CD14-positive monocyte (primary cell): ENCODE measurements around the gene WIZ. TPM values are rescaled to one million over a fixed set of nuclear protein-coding genes. Genes with fewer than 3 reads are reported as not detected.
A peak's percentile ranks its signal among the peaks of the same experiment; 100 is the strongest.

Source experiments
- DNase-seq, 3 donors: peaks; one replicate each; pipeline ENCODE4 v3.0.0-alpha.2; 2011 to 2022
- H2AFZ ChIP-seq: 2 replicates; pipeline ENCODE4 v1.6.0; 2012; ENCODE audit warnings: mild to moderate bottlenecking, low read depth, low read length, inconsistent platforms; ENCODE audit not compliant: insufficient read depth, poor library complexity, severe bottlenecking
- H3K27ac ChIP-seq, 2 donors: 1 replicate in 1 of 2; 2 replicates in 1 of 2; pipeline ENCODE4 v1.5.1; 2012 to 2013; ENCODE audit warnings: low read length in 2 of 2, control low read depth in 1 of 2, inconsistent platforms in 1 of 2, low read depth in 1 of 2, mild to moderate bottlenecking in 1 of 2
- H3K27me3 ChIP-seq, 2 donors: one replicate each; pipeline versions ENCODE4 v1.6.0 to v1.6.1; 2011 to 2013; ENCODE audit warnings: low read length in 2 of 2; ENCODE audit not compliant: control insufficient read depth in 2 of 2, insufficient read depth in 2 of 2
- H3K36me3 ChIP-seq, 2 donors: replicated peaks in 1 of 2; 1 replicate in 1 of 2; 2 replicates in 1 of 2; pipeline versions ENCODE4 v1.5.1 to v1.6.1; 2012 to 2013; ENCODE audit warnings: low read length in 2 of 2, control low read depth in 1 of 2, inconsistent platforms in 1 of 2, mild to moderate bottlenecking in 1 of 2; ENCODE audit not compliant: insufficient read depth in 2 of 2, control insufficient read depth in 1 of 2
- H3K4me1 ChIP-seq, 2 donors: 1 replicate in 1 of 2; 2 replicates in 1 of 2; pipeline versions ENCODE4 v1.5.1 to v1.6.1; 2012 to 2013; ENCODE audit warnings: low read length in 2 of 2, control low read depth in 1 of 2, inconsistent platforms in 1 of 2, mild to moderate bottlenecking in 1 of 2, moderate library complexity in 1 of 2; ENCODE audit not compliant: insufficient read depth in 2 of 2, control insufficient read depth in 1 of 2
- H3K4me2 ChIP-seq: replicated peaks from 2 replicates; pipeline ENCODE3; 2012; ENCODE audit warnings: low read length, moderate library complexity, mild to moderate bottlenecking; ENCODE audit not compliant: poor library complexity, severe bottlenecking; ENCODE audit errors: extremely low read depth
- H3K4me3 ChIP-seq, 3 experiments: fragments of 200-600 bp in 1 of 3; sonication (generic) in 1 of 3; replicated peaks in 1 of 3; 1 replicate in 2 of 3; 2 replicates in 1 of 3; pipeline ENCODE4 v1.5.1; 2011 to 2013; ENCODE audit warnings: low read length in 3 of 3, mild to moderate bottlenecking in 3 of 3, control low read depth in 2 of 3, low read depth in 2 of 3, inconsistent platforms in 1 of 3, moderate library complexity in 1 of 3
- H3K79me2 ChIP-seq: 2 replicates; pipeline ENCODE4 v1.6.0; 2012; ENCODE audit warnings: mild to moderate bottlenecking, control low read depth, inconsistent platforms, low read length, moderate library complexity; ENCODE audit not compliant: insufficient read depth
- H3K9ac ChIP-seq: 2 replicates; pipeline ENCODE4 v1.6.0; 2017; ENCODE audit warnings: low read length, mild to moderate bottlenecking; ENCODE audit not compliant: insufficient read depth, poor library complexity, severe bottlenecking
- H3K9me3 ChIP-seq, 2 donors: replicated peaks in 1 of 2; 1 replicate in 1 of 2; 2 replicates in 1 of 2; pipeline versions ENCODE4 v1.5.1 to v1.6.1; 2012 to 2013; ENCODE audit warnings: low read length in 2 of 2, control low read depth in 1 of 2; ENCODE audit not compliant: control insufficient read depth in 1 of 2, insufficient read depth in 1 of 2
- H4K20me1 ChIP-seq: 2 replicates; pipeline ENCODE4 v1.6.0; 2012; ENCODE audit warnings: mild to moderate bottlenecking, low read length, control low read depth, moderate library complexity; ENCODE audit not compliant: insufficient read depth
- H3K27ac Mint-ChIP-seq, 7 donors: one replicate each; pipeline ENCODE4 v1.8.0; 2020; ENCODE audit warnings: mild to moderate bottlenecking in 7 of 7, mixed read lengths in 7 of 7, moderate library complexity in 6 of 7, inconsistent platforms in 2 of 7
- H3K27me3 Mint-ChIP-seq, 3 donors: one replicate each; pipeline ENCODE4 v1.8.0; 2021 to 2022; ENCODE audit warnings: low read depth in 3 of 3, mild to moderate bottlenecking in 3 of 3, mixed read lengths in 3 of 3, moderate library complexity in 3 of 3, inconsistent platforms in 1 of 3
- H3K36me3 Mint-ChIP-seq, 2 donors: one replicate each; pipeline ENCODE4 v1.8.0; 2020; ENCODE audit warnings: mixed read lengths in 2 of 2, inconsistent platforms in 1 of 2, mild to moderate bottlenecking in 1 of 2
- H3K4me1 Mint-ChIP-seq: one replicate; pipeline ENCODE4 v1.8.0; 2020; ENCODE audit warnings: mild to moderate bottlenecking, mixed read lengths
- H3K4me3 Mint-ChIP-seq, 2 donors: one replicate each; pipeline ENCODE4 v1.8.0; 2020; ENCODE audit warnings: mild to moderate bottlenecking in 2 of 2, mixed read lengths in 2 of 2, moderate library complexity in 1 of 2
- H3K9me3 Mint-ChIP-seq, 7 donors: one replicate each; pipeline ENCODE4 v1.8.0; 2020 to 2022; ENCODE audit warnings: mixed read lengths in 7 of 7, mild to moderate bottlenecking in 6 of 7, moderate library complexity in 6 of 7, inconsistent platforms in 2 of 7
- CTCF ChIP-seq: fragments of 200-600 bp; IDR thresholded peaks from one replicate; pipeline ENCODE4 v1.8.0; 2022; ENCODE audit warnings: antibody characterized with exemption, mild to moderate bottlenecking
- WGBS: methylation state at CpG from one replicate; pipeline ENCODE4 v1.1.5; 2013; ENCODE audit warnings: missing lambda C conversion rate; ENCODE audit not compliant: insufficient coverage; 5-methylcytosine and 5-hydroxymethylcytosine counted together
- intact Hi-C, 2 donors: fragments of 100-400 bp; cut with micrococcal nuclease; formaldehyde crosslinking; loops; one replicate each; pipeline versions ENCODE4 v1.15.0 to v1.15.1; 2023
- polyA plus RNA-seq, 3 donors: library from polyadenylated mRNA; depleted of rRNA in 1 of 3; unstranded in 2 of 3; stranded (reverse) in 1 of 3; fragments of 300-500 nt in 2 of 3; fragments of >200 nt in 1 of 3; fragmentation: Illumina TruSeq in 2 of 3; gene quantifications; 1 replicate in 2 of 3; 2 replicates in 1 of 3; pipeline ENCODE4 v1.2.3, GENCODE V29; 2012 to 2021

The WIZ gene
- polyA plus RNA-seq, 3 donors, result 0.47 to 13.7 (median 0.51) TPM

- Mint-ChIP-seq H3K4me3 (no peak overlapping the region), H3K36me3 (peaks cover 52 to 81% of the 10 kb centered on the region in 2 donors), H3K27me3 (no peaks in the 10 kb centered on the region), H3K4me1 (peaks cover 3% of the 10 kb centered on the region), H3K9me3 (peaks cover 0 to 1% (median 0%) of the 10 kb centered on the region in 7 donors), H3K27ac (peak overlapping the region in 2 of 7 donors; percentile 13 to 65)
- Histone ChIP-seq H3K4me1 (no peaks in the 10 kb centered on the region), H3K36me3 (peaks cover 67 to 95% of the 10 kb centered on the region in 2 donors), H3K9me3 (no peaks in the 10 kb centered on the region), H2AFZ (no peak overlapping the region), H4K20me1 (peaks cover 99% of the 10 kb centered on the region), H3K4me3 (no peak overlapping the region), H3K9ac (no peak overlapping the region), H3K4me2 (no peak overlapping the region), H3K27ac (no peak overlapping the region), H3K79me2 (peaks cover 86% of the 10 kb centered on the region), H3K27me3 (no peaks in the 10 kb centered on the region)
- DNase-seq, result no peak
- 61% methylated on average over 2 of the region's 3 CpGs for WGBS
- no peak for TF ChIP-seq CTCF
- intact Hi-C loops, result no loop called here
These were observed 45.0 kb downstream of the WIZ start for GRCh38 chr19:15404780-15405211.

DNA sequence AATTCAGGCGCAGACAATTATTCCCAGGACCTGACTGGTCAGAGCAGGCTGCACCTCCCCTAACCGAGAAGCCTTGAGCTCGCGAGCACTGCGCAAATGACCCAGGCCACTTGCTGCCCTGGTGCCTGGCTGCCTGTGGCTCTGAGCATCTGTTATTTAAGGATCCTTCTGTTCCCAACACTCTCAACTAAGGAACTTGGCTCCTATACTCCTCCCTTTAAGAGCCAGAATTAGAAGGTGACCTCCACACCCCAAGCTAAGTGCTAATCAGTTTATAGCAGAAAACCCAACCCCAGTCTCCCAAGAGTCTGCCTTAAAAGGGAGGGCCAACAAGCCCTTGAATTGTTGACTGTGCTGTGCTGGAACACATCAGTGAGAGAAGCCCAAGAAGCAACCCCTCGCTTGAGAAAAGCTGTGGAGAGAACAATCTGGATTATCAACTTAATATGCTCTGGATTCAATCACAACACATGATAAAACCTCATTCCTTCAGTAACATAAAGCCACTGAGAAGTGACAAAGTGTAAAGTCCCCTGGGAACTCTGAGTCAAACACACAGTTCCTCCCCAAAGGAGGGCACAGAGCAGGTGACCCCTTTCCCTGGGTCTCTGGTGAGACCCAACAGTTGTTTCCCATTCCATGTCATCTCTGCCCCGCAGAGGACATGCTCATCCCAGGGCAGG is 45.5 kb downstream of the WIZ start:
- H3K4me3 Mint-ChIP-seq, result no peak overlapping the region
- Histone ChIP-seq H3K4me2 (no peak overlapping the region), H3K27me3 (no peaks in the 10 kb centered on the region), H4K20me1 (peaks cover 95% of the 10 kb centered on the region), H3K4me3 (no peak overlapping the region), H3K9me3 (no peaks in the 10 kb centered on the region), H2AFZ (no peak overlapping the region), H3K27ac (no peak overlapping the region), H3K36me3 (peaks cover 68 to 95% of the 10 kb centered on the region in 2 donors), H3K79me2 (peaks cover 81% of the 10 kb centered on the region), H3K4me1 (no peaks in the 10 kb centered on the region), H3K9ac (no peak overlapping the region)
- peak overlapping the region in 3 of 7 donors; percentile 13 to 65 (median 36) for H3K27ac Mint-ChIP-seq
- peaks cover 0 to 1% (median 0%) of the 10 kb centered on the region in 7 donors for H3K9me3 Mint-ChIP-seq
- no peak for TF ChIP-seq CTCF
- H3K4me1 Mint-ChIP-seq, result peaks cover 3% of the 10 kb centered on the region
- intact Hi-C loops, result no loop called here
- no peak for DNase-seq
- H3K36me3 Mint-ChIP-seq, result peaks cover 53 to 81% of the 10 kb centered on the region in 2 donors
- H3K27me3 Mint-ChIP-seq, result no peaks in the 10 kb centered on the region
- 93% methylated on average over 6 of the region's 7 CpGs for WGBS
